GM12875 (cell line): ENCODE measurements around the gene IRX2.

Experiments used
- H3K4me3 ChIP-seq: one replicate; pipeline ENCODE4 v1.5.1; 2011; ENCODE audit warnings: low read depth, low read length, control low read depth
- CTCF ChIP-seq: IDR thresholded peaks from 2 replicates; pipeline ENCODE4 v1.5.1; 2011; ENCODE audit warnings: low read depth, mild to moderate bottlenecking, control low read depth, inconsistent platforms, low read length, moderate library complexity, borderline replicate concordance; ENCODE audit not compliant: insufficient read depth

The IRX2 gene

GRCh38 chr5:2704806-2705645 lies 46.5 kb downstream of the IRX2 start:
- H3K4me3 ChIP-seq: no peak overlapping the region
- TF ChIP-seq CTCF: no peak

DNA sequence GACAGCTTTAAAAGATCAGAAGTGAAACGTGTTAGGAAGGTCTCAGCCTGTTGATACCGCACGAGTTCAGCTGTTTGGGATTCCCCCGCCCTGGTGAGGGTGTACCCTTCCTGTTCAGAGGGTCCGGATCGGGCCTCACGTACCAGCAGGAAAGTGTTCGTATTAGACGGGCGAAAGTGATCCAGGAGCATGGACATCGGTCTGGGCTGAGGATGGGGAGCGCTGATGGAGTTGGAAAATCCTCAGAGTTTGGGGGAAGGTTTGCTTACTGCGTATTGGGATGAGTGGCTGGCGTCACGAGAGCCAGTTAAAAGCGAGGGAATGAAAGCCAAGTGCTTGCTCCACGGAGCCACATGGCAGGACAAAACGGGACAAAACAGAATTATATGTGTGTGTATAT lies 47.4 kb downstream of the IRX2 start:
- TF ChIP-seq CTCF: no peak
- no peak overlapping the region for H3K4me3 ChIP-seq

DNA sequence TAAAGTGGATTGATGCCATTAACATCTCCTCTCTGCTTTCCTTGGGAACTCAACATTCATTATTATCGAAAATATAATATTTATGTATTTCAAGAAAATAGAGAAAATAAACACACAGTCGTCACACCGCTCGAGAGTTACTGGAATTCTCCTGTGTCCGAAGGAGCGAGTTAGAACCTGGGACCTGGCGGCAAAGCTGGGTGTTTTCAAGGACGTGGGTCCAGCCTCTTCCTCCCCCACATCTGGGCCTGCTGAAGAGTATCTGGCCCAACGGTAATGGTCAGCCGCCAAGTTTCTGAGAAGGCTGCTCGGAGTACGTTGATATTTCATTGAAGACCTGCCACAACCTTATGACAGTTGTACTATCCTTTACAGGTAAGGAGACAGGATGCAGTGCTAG lies 47.9 kb downstream of the IRX2 start:
- TF ChIP-seq CTCF: no peak

DNA sequence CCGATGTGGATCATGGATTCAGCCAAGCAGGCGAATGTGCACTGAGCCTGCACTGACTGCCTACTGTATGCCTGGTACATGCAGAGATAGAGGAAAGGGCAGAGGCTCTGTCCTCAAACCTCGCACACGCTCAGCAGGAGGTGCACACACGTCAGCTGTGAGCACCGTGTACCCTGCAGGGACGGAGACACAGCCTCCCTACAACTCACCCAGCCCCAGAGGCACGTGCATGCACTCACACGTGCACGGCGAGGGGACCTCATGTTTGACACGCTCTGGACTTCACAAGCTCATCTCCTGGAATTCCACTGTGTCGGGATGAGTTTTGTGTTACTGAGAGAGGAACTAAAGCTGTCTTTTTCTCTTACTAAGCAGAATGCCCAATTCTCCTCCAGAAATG lies 48.4 kb downstream of the IRX2 start:
- no peak for TF ChIP-seq CTCF
- no peak overlapping the region for H3K4me3 ChIP-seq

More for the DNA sequence above, 47.9 kb downstream of the IRX2 start:
- H3K4me3 ChIP-seq: no peak overlapping the region

DNA sequence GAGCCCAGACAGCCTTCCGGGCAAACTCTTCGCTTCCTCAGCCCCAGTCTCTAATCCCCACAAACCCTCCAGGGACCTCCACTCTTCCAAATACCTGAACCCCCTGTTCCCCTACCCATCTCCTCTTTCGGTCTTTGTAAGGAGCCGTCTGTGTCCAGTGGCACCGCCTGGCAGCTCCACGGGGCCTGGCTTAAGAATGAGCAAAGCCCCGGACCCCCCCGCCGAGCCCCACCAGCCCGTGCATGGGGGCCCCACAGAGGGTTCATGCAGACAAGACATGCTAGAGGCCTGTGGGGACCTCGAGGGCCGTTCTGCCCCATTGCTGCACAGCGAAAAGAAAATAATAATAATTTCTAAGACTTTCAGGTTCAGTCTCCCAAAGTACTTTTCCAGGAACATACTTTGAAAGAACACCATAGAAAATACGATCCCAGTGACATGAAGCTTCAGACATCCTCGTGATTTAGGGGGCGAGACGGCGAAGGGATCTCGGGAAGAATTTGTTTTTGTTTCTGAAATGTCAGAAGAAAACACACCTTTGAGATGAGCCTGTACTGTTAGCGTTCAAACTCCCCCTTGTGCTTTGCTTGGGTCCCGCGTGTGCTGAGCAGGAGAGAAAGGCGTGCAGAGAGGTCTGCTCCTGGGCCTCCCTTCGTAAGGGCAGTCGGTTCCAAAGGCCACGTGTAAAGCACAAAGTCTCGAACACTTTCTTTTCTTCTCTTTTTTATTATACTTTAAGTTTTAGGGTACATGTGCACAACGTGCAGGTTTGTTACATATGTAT lies 49.2 kb downstream of the IRX2 start:
- TF ChIP-seq CTCF: no peak
- H3K4me3 ChIP-seq: no peak overlapping the region

DNA sequence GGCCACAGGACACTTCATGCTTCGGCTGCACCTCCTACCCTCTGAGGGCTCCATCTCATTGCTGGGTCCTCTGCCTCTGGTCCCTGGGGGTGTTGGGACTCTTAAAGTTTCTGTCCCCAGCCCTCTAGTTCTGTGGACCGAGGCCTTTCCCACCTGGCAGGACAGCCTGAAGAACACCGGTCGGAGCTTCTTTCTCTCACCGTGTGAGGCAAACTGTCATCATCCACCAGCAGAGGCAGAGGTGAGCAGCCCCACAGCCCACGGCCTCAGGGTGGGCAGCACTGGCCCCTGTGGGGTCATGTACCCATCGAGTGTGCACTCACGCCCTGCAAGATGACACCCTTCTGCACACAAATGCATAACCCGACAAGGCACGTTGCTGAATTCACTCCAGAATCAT lies 49.9 kb downstream of the IRX2 start:
- H3K4me3 ChIP-seq: no peak overlapping the region
- TF ChIP-seq CTCF: no peak
